Endothelial cell of umbilical vein (primary cell): Measurements from ENCODE around the gene HHATL. TPM values are rescaled to one million over a fixed set of nuclear protein-coding genes. Genes with fewer than 3 reads are reported as not detected.

Source experiments
- BruUV-seq: library from RNA; stranded (reverse); fragments of 400-500 nt; replicated peaks from 2 replicates; lab custom pipeline; 2021; lab: Mats Ljungman, UMichigan
- CTCF ChIA-PET: fragments of 300-600, 350-600 bp; sonication (Branson Sonifier 250); formaldehyde crosslinking; loops from one replicate; lab custom pipeline; 2021; ENCODE audit warnings: antibody characterized with exemption, inconsistent platforms; lab: Charles Lee
- POLR2A ChIA-PET: fragments of 300-600, 350-600 bp; sonication (Branson Sonifier 250); formaldehyde crosslinking; loops from one replicate; lab custom pipeline; 2021; ENCODE audit warnings: antibody characterized with exemption, inconsistent platforms; lab: Charles Lee
- DNase-seq: peaks from one replicate; pipeline ENCODE4 v3.0.0-alpha.2; 2011; ENCODE audit warnings: low read depth, low spot score
- FAIRE-seq: peaks from 2 replicates; lab custom pipeline; 2011; peaks lifted over from hg19 to GRCh38; lab: Jason Lieb, UNC
- H2AFZ ChIP-seq: 2 replicates; pipeline ENCODE4 v1.6.0; 2012; ENCODE audit warnings: low read depth, low read length, control low read depth, inconsistent platforms
- H3K27ac ChIP-seq: 2 replicates; pipeline ENCODE4 v1.5.1; 2011; ENCODE audit warnings: low read depth, mild to moderate bottlenecking, control low read depth, low read length, moderate library complexity; ENCODE audit not compliant: insufficient read depth
- H3K27me3 ChIP-seq, 2 experiments: 2 replicates each; pipeline versions ENCODE4 v1.6.0 to v1.6.1; 2011; ENCODE audit warnings: low read length in 2 of 2, mixed read lengths in 1 of 2; ENCODE audit not compliant: control insufficient read depth in 2 of 2, insufficient read depth in 2 of 2
- H3K36me3 ChIP-seq, 2 experiments: 2 replicates in 1 of 2; 3 replicates in 1 of 2; pipeline ENCODE4 v1.5.1; 2011; ENCODE audit warnings: low read length in 2 of 2, mild to moderate bottlenecking in 1 of 2, moderate library complexity in 1 of 2; ENCODE audit not compliant: control insufficient read depth in 2 of 2, insufficient read depth in 2 of 2; ENCODE audit errors: extremely low read depth in 1 of 2
- H3K4me1 ChIP-seq: 3 replicates; pipeline ENCODE4 v1.5.1; 2011; ENCODE audit warnings: mild to moderate bottlenecking, low read length; ENCODE audit not compliant: control insufficient read depth, insufficient read depth; ENCODE audit errors: extremely low read depth
- H3K4me2 ChIP-seq: 2 replicates; pipeline ENCODE4 v1.6.1; 2011; ENCODE audit warnings: low read length, control low read depth, mixed read lengths; ENCODE audit not compliant: insufficient read depth
- H3K4me3 ChIP-seq, 3 experiments: fragments of 200-600 bp in 1 of 3; sonication (generic), shearing (Covaris generic) in 1 of 3; replicated peaks in 1 of 3; 2 replicates each; pipeline ENCODE4 v1.5.1; 2011 to 2016; ENCODE audit warnings: control low read depth in 3 of 3, low read length in 3 of 3, mild to moderate bottlenecking in 2 of 3, inconsistent platforms in 1 of 3, low read depth in 1 of 3, moderate library complexity in 1 of 3; ENCODE audit not compliant: insufficient read depth in 1 of 3
- H3K79me2 ChIP-seq: 2 replicates; pipeline ENCODE4 v1.6.0; 2012; ENCODE audit warnings: low read length, inconsistent platforms; ENCODE audit not compliant: control insufficient read depth, insufficient read depth
- H3K9ac ChIP-seq: replicated peaks from 2 replicates; pipeline ENCODE3; 2011; ENCODE audit warnings: low read length, control low read depth; ENCODE audit not compliant: insufficient read depth; ENCODE audit errors: extremely low read depth
- H3K9me1 ChIP-seq: replicated peaks from 3 replicates; pipeline ENCODE4 v1.6.0; 2011; ENCODE audit warnings: mild to moderate bottlenecking, low read length; ENCODE audit not compliant: control insufficient read depth, insufficient read depth; ENCODE audit errors: extremely low read depth
- H3K9me3 ChIP-seq: replicated peaks from 2 replicates; pipeline ENCODE4 v1.5.1; 2012; ENCODE audit warnings: low read length, inconsistent platforms; ENCODE audit not compliant: control insufficient read depth, insufficient read depth
- H4K20me1 ChIP-seq: replicated peaks from 2 replicates; pipeline ENCODE3; 2011; ENCODE audit warnings: mild to moderate bottlenecking, low read length; ENCODE audit not compliant: control insufficient read depth, insufficient read depth; ENCODE audit errors: extremely low read depth
- EZH2 ChIP-seq: IDR thresholded peaks from 2 replicates; pipeline ENCODE4 v1.6.1; 2012; ENCODE audit warnings: borderline replicate concordance, low read depth, mild to moderate bottlenecking, moderate library complexity, low read length, inconsistent platforms; ENCODE audit not compliant: severe bottlenecking
- FOS ChIP-seq: IDR thresholded peaks from 2 replicates; pipeline ENCODE4 v1.6.1; 2011; ENCODE audit warnings: mild to moderate bottlenecking, low read length, moderate library complexity, borderline replicate concordance; ENCODE audit not compliant: insufficient read depth
- GATA2 ChIP-seq: IDR thresholded peaks from 2 replicates; pipeline ENCODE4 v1.7.0; 2011; ENCODE audit warnings: low read depth, mild to moderate bottlenecking, moderate library complexity, mixed read lengths, low read length; ENCODE audit not compliant: insufficient read length, insufficient read depth
- JUN ChIP-seq: IDR thresholded peaks from 2 replicates; pipeline ENCODE4 v1.6.1; 2011; ENCODE audit warnings: borderline replicate concordance, low read depth; ENCODE audit not compliant: insufficient read length, insufficient read depth
- MYC ChIP-seq: IDR thresholded peaks from one replicate; pipeline ENCODE4 v1.6.1; 2011; ENCODE audit warnings: mild to moderate bottlenecking, low read depth, low read length
- POLR2A ChIP-seq: IDR thresholded peaks from 2 replicates; pipeline ENCODE4 v1.6.1; 2012; ENCODE audit warnings: low read depth, mild to moderate bottlenecking, control low read depth, low read length
- POLR2AphosphoS5 ChIP-seq: IDR thresholded peaks from 2 replicates; pipeline ENCODE4 v1.6.1; 2012; ENCODE audit warnings: low read depth, mild to moderate bottlenecking, control low read depth, low read length, moderate library complexity; ENCODE audit not compliant: insufficient read depth
- dilution Hi-C: fragments of 300-500 bp; cut with MboI; formaldehyde crosslinking; loops from one replicate; pipeline ENCODE4 v1.15.0; 2019; ENCODE audit warnings: low sequenced_read_pairs; ENCODE audit not compliant: extremely low pct_ligation_motif_present
- intact Hi-C: fragments of 100-400 bp; cut with micrococcal nuclease; formaldehyde crosslinking; loops from one replicate; pipeline ENCODE4 v1.10.0; 2022
- polyA plus RNA-seq, 4 experiments: library from polyadenylated mRNA; depleted of rRNA in 3 of 4; stranded (reverse) in 3 of 4; unstranded in 1 of 4; fragments of >200 nt; gene quantifications; 2 replicates each; pipeline versions ENCODE4 v1.2.1 to v1.2.3, GENCODE V29; 2011 to 2012; ENCODE audit warnings: missing spikeins in 1 of 4
- total RNA-seq: library from RNA; stranded (reverse); gene quantifications from 2 replicates; pipeline ENCODE4 v1.2.3, GENCODE V29; 2021
- TF ChIP-seq, protein P1 (sequence below), 2 donors: IDR thresholded peaks; 1 replicate in 1 of 2; 2 replicates in 1 of 2; pipeline ENCODE4 v1.5.1; 2011; ENCODE audit warnings: low read length in 2 of 2, mild to moderate bottlenecking in 2 of 2, moderate library complexity in 2 of 2, control low read depth in 1 of 2, inconsistent platforms in 1 of 2, low read depth in 1 of 2; ENCODE audit not compliant: insufficient read depth in 1 of 2; ENCODE audit errors: extremely low read depth in 1 of 2
- TF ChIP-seq, protein P2 (sequence below): IDR thresholded peaks from 2 replicates; pipeline ENCODE4 v1.6.1; 2011; ENCODE audit not compliant: insufficient read depth, insufficient read length

HHATL gene
- total and polyA plus RNA-seq, 2 donors (not counting 3 experiments of a cell fraction or from before 2014, with no cell fraction given) = not detected

DNA sequence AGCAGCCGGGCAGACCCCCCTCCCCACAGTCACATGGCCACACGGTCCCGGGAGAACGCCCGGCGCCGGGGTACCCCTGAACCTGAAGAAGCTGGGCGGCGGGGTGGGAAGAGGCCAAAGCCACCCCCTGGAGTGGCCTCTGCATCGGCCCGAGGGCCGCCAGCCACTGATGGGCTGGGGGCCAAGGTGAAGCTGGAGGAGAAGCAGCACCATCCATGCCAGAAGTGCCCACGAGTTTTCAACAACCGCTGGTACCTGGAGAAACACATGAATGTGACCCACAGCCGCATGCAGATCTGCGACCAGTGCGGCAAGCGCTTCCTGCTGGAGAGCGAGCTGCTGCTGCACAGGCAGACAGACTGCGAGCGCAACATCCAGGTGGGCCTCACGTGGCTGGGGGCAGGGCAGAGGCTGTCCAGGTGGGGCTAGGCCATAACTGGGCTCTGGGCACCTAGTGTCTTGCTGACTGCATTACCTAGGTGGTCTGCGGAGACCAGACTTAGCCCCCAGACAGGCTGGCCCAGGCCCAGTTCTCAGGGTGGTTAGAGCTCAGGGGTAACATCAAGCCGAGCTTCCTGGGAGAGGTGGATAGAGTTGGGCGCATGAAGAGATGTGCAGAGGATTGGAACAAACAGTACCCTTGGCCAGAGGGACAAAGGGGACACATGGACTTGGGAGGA lies 43.0 kb downstream of the HHATL start:
- Histone ChIP-seq H3K79me2 (peaks cover 15% of the 10 kb centered on the region), H3K27ac (no peak overlapping the region), H3K9me1 (no peaks in the 10 kb centered on the region), H4K20me1 (no peaks in the 10 kb centered on the region), H3K36me3 (peaks cover 0 to 10% of the 10 kb centered on the region in 2 experiments), H3K9me3 (no peaks in the 10 kb centered on the region), H3K4me2 (no peak overlapping the region), H3K9ac (no peak overlapping the region), H3K4me1 (peaks cover 14% of the 10 kb centered on the region), H2AFZ (no peak overlapping the region), H3K4me3 (no peak overlapping the region), H3K27me3 (no peaks in the 10 kb centered on the region)
- dilution Hi-C loops = no loop called here
- ChIA-PET CTCF (no interaction called here), POLR2A (interaction anchor here (0.6 kb wide), 1 partner anchor 57 kb away, joined by 5 read pairs; no protein-coding TSS in a partner anchor)
- no peak for FAIRE-seq
- DNase-seq = no peak
- no peak for TF ChIP-seq JUN
- intact Hi-C loops = no loop called here
- no TSS peak for BruUV-seq

DNA sequence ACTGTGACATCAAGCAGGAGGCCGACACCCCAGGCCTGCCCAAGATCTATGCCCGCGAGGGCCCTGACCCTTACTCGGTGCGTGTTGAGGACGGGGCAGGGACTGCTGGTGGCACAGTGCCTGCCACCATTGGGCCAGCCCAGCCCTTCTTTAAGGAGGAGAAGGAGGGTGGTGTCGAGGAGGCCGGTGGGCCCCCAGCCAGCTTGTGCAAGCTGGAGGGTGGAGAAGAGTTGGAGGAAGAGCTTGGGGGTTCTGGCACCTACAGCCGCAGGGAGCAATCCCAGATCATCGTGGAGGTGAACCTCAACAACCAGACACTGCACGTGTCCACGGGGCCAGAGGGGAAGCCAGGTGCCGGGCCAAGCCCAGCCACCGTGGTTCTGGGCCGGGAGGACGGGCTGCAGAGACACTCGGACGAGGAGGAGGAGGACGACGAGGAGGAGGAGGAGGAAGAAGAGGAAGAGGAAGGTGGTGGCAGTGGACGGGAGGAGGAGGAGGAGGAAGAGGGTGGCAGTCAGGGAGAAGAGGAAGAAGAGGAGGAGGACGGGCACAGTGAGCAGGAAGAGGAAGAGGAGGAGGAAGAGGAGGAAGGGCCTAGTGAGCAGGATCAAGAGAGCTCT lies 43.7 kb downstream of the HHATL start:
- Histone ChIP-seq H4K20me1 (no peaks in the 10 kb centered on the region), H3K4me2 (no peak overlapping the region), H3K27me3 (no peaks in the 10 kb centered on the region), H3K9ac (no peak overlapping the region), H3K4me3 (no peak overlapping the region), H3K9me3 (no peaks in the 10 kb centered on the region), H3K4me1 (peaks cover 14% of the 10 kb centered on the region), H3K27ac (no peak overlapping the region), H2AFZ (no peak overlapping the region), H3K36me3 (peaks cover 0 to 10% of the 10 kb centered on the region in 2 experiments), H3K9me1 (no peaks in the 10 kb centered on the region), H3K79me2 (peaks cover 16% of the 10 kb centered on the region)
- TF ChIP-seq JUN (no peak), GATA2 (no peak), POLR2A (no peak), POLR2AphosphoS5 (no peak), MYC (no peak), FOS (no peak), EZH2 (no peak)
- TF ChIP-seq, protein P1, sequence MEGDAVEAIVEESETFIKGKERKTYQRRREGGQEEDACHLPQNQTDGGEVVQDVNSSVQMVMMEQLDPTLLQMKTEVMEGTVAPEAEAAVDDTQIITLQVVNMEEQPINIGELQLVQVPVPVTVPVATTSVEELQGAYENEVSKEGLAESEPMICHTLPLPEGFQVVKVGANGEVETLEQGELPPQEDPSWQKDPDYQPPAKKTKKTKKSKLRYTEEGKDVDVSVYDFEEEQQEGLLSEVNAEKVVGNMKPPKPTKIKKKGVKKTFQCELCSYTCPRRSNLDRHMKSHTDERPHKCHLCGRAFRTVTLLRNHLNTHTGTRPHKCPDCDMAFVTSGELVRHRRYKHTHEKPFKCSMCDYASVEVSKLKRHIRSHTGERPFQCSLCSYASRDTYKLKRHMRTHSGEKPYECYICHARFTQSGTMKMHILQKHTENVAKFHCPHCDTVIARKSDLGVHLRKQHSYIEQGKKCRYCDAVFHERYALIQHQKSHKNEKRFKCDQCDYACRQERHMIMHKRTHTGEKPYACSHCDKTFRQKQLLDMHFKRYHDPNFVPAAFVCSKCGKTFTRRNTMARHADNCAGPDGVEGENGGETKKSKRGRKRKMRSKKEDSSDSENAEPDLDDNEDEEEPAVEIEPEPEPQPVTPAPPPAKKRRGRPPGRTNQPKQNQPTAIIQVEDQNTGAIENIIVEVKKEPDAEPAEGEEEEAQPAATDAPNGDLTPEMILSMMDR (IDR thresholded peaks at IDR 0.05; ENCODE audit: extremely low read depth in 1 of 2, insufficient read depth in 1 of 2, low read depth in 1 of 2, low read length in 2 of 2) = no peak
- TF ChIP-seq, protein P2, sequence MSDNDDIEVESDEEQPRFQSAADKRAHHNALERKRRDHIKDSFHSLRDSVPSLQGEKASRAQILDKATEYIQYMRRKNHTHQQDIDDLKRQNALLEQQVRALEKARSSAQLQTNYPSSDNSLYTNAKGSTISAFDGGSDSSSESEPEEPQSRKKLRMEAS = no peak
- dilution Hi-C loops = no loop called here
- ChIA-PET CTCF (no interaction called here), POLR2A (no interaction called here)
- FAIRE-seq (no peak), DNase-seq (no peak)
- intact Hi-C loops = no loop called here
- no TSS peak for BruUV-seq
